GM12891 (cell line): ENCODE measurements around the gene CENPB.

Experiments used
- POLR2A ChIP-seq: IDR thresholded peaks from 2 replicates; pipeline ENCODE4 v1.6.1; 2011; ENCODE audit warnings: low read depth, low read length, control low read depth
- POLR2AphosphoS5 ChIP-seq: IDR thresholded peaks from 2 replicates; pipeline ENCODE4 v1.6.1; 2011; ENCODE audit warnings: low read depth, low read length, control low read depth
- TAF1 ChIP-seq: IDR thresholded peaks from 2 replicates; pipeline ENCODE4 v1.6.1; 2011; ENCODE audit warnings: low read depth, low read length, control low read depth

DNA sequence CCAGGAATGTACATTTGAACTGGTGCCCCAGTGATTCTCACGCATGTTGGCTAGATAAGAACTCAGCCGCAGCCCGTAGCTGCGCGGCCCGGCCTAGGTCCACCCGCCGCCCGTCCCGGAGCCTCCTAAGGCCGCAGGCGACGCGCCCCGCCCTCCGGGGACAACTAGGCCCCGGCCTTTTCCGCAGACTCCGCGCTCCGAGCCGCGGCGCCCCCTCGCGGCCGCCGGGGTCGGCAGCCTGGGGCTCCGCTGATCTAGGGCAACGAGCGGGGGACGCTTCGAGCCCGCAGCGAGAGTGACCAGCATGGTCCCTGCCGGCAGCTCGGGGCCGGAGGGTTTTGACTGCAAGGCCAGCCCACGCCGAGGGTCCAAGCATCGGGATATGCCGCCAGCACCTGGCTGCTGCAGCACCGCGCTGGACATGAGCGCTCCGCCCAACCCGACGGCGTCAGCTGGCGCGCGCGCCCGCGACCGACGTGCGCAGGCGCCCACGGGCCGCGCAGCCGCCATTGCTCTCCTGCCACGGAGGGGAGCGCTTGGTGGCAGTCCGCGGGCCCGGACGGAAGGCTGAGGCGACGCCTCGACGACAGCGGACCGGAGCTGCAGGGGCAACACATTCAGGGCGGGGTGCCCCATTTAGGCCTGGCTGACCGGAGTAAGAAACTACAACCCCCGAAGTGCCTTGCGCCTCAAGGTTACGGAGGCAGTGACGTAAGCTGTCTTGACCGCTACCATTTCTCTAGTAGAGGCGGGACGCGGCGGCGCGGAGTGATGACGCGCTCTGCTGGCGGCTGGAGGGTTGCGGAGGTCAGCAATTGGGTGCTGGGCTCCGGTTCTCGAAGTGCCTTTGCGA, 33.7 kb upstream of the CENPB start, which contains the start of gene AP5S1:
- TF ChIP-seq POLR2A (peak; percentile 91), POLR2AphosphoS5 (peak; percentile 86; the same call in 1 of the 2 replicates), TAF1 (peak; percentile 36; the same call in 1 of the 2 replicates)
